Measurements from ENCODE around the gene SIGLEC15.
A peak's percentile ranks its signal among the peaks of the same experiment; 100 is the strongest.
"Not testable (repeated sequence)": the region's sequence is repeated elsewhere in the genome, so short reads cannot be mapped to it uniquely, and the experiment has no call there.

SIGLEC15 gene

DNA sequence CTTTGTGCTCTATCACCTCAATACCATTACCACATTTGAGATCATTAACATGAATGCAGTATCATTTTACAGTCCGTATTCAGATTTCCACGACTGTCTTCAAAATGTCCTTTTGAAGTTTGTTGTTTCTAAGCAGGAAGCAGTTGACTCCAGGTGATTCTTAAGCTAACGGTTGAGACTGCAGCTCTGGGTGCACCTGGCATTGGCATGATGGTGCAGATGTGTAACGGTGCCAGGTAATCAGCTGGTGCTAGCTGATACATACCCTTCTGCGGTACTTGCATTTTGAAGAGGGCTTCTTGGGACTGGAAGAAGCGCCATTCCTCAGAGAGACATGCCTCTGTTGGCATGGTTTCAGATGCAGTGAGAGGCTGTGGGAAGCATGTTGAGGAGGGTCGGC is 19.5 kb downstream of the SIGLEC15 start:
- no peak for DNase-seq (ENCODE audit: low read depth in 2 of 2)

DNA sequence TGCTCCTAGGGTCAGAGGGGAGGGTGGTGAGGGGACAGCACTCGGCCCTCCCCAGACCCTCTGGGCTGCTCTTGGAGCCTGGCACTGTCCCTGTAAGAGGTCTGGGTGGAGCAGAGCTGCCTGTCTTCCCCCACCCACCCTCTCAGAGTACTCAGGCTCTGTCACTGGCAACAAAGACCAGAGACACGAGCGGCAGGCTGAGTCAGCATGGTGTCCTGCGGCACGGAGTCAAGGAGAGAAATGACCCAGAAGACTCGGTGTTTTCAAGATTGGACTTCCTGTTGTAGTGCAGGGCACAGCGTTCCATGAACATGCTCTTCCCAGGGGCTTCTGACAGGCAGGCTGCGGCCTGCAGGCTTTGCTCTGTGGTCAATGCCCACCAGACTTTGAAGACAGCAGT is 19.9 kb downstream of the SIGLEC15 start:
- no peak for DNase-seq (ENCODE audit: low read depth in 2 of 2)

- DNase-seq (ENCODE audit: low read depth in 2 of 2), result no peak
Observed at GRCh38 chr18:45847119-45847518, 21.6 kb downstream of the SIGLEC15 start.

- not testable (repeated sequence) for DNase-seq (ENCODE audit: low read depth in 2 of 2)
Observed at GRCh38 chr18:45848643-45849042, 23.2 kb downstream of the SIGLEC15 start.

DNA sequence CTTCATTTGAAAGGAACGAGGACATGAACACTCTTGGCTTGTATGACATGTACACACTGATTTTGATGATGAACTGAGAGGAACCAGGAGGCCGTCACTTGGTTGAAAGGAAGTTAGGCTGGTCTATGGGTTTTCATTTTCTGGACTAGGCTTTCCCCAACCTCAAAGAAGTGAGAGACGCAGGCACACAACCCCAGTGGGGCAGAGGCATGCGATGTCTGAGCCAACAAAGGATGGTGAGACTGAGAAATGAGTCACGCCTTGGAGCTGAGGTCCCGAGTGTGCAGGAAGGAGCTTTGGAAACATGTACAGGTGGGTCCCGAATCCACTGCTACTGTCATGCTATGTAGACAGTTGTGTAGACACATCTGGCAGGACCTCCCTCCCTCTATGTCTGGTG is 24.1 kb downstream of the SIGLEC15 start:
- DNase-seq (ENCODE audit: low read depth in 2 of 2), result no peak

DNA sequence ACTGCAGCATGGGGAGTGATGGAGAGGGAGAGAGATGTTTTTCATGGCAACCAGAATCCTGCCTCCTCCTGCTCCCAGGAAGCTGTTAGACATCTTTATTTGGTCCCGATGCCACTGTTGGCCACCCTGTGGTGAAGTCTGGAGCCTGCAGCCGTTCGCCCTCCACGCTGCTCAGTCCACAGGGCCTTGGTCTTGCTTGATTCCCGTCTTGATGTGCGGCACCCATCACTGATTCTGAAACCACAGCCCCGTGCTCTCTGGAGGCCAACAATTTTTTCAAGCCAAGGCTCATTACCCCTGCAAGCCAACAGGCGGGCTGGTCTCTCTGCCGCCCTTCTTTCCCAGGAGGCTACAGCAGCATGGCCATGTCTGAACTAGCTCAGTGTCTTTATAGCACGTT is 24.5 kb downstream of the SIGLEC15 start:
- no peak for DNase-seq (ENCODE audit: low read depth in 2 of 2)

DNA sequence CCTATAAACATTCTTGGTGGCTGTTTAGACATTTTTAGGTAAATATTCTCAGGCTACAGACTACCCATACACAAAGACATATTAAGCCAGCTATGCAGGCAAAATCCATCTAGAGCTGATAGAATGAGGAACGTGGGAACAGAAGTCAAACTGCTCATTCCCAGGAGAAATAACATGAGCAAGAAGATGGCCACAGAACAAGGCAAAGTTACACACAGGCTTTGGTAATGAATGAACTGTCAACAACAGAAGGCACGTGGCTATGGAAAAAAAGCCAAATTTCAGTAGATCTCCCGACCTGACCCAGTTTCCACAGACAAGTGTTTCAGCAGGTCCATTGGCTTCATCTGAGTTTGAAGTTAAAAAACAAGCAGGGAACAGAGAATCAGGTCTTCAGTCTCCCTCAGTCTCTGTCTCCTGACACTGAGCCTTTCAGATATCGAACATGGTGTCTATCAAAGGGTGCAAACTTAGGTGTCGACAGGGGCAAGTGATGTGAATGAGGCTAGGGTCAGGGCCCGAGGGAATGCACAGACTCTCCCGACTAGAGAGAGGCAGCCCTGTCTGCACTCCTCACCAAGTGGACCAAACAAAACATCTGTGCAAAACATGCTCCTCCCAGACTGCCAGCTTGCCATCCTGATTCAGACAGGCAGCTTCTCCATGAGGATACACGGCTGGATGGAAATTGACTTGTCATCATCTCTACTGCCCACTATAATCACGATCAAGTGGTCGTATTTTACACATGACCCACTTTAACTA is 25.9 kb downstream of the SIGLEC15 start:
- no peak for DNase-seq (ENCODE audit: low read depth in 2 of 2)

DNA sequence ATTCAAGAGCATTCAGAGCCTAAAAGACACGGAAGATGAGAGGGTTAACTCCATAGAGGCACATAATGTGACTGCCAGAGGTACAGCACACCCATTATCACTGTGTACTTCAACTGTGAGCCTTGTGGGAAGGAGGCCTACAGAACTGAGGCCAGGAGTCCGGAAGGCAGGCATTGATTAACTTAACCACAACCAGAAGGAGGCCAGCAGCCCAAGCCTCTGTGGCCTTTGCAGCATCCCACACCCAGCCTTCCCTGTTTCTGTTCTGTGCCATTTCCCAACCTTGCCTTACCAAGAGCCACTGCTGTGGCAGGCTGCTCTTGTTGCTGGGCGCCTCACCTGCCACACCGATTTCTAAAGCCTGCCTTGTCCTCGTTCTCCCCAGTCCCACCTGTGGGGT is 27.2 kb downstream of the SIGLEC15 start:
- DNase-seq (ENCODE audit: low read depth in 2 of 2), result no peak

DNA sequence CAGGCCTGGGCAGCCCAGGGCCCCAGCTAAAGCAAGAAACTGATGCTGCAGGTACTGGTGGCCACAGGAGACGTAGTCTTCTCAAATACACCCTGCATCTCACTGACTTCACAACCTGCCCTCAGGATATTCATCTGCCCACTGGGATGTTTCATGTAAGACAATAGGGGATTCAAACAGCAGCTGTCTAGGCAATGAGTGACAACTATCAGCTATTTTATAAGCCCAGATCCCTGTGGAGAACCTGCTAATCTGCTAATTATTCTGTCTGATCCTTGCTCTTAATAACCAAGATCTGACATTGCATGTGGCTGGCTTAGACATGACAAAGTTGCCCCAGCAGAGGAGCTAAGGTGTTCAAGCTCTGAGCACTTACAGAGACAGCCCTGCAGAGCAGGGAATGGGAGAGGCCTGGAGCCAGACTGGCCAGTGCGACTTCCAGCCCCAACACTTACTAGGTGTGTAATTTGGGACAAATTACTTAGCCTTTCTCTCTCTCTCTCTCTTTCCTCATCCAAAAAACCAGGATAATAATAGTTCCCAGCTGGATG is 28.6 kb downstream of the SIGLEC15 start:
- DNase-seq (ENCODE audit: low read depth in 2 of 2), result no peak

- no peak for DNase-seq (ENCODE audit: low read depth in 2 of 2)
Observed at GRCh38 chr18:45856531-45856930, 31.1 kb downstream of the SIGLEC15 start.

GRCh38 chr18:45859334-45859733 is 33.9 kb downstream of the SIGLEC15 start:
- DNase-seq (ENCODE audit: low read depth in 2 of 2), result no peak

GRCh38 chr18:45860492-45860891 is 35.0 kb downstream of the SIGLEC15 start:
- DNase-seq (ENCODE audit: low read depth in 2 of 2), result no peak

DNA sequence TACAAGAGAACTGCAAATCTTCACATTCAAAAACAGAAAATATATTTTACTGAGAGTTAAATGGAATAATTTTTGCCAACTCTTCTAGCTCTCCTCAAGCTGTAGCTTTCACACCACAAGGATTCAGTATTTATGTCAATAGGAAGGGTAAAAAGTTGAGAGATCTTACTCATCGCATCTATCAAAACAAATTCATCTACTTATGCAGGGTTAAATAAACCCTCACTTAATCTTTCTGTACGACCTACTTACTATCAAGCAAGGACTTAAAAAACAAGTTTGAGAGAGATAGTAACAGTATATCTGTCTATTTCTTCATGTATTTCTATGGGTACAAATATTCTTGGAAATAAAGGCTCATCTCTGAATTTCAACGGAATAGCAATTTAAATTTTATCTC is 35.5 kb downstream of the SIGLEC15 start:
- DNase-seq (ENCODE audit: low read depth in 2 of 2), result no peak

DNA sequence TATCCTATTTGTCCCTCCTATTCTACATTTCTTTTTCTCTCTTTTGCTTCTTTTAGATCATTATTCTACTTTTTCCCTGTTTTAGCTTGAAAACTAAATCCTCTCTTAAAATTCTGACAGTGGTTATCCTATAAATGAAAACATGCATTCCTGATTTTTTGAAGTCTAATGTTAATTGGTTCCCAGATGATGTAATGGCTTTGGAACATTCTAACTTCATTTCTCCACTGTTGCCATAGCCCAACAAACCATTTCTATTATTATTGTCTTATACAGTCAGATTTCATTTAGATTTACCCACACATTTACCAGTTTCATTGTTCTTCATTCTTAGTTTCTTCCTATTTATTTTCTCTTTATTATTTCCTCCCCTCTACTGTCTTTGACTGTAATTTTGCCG is 36.5 kb downstream of the SIGLEC15 start:
- DNase-seq (ENCODE audit: low read depth in 2 of 2), result no peak

GRCh38 chr18:45863469-45863868 is 38.0 kb downstream of the SIGLEC15 start:
- DNase-seq (ENCODE audit: low read depth in 2 of 2), result no peak

GRCh38 chr18:45864081-45864480 is 38.6 kb downstream of the SIGLEC15 start:
- no peak for DNase-seq (ENCODE audit: low read depth in 2 of 2)

DNA sequence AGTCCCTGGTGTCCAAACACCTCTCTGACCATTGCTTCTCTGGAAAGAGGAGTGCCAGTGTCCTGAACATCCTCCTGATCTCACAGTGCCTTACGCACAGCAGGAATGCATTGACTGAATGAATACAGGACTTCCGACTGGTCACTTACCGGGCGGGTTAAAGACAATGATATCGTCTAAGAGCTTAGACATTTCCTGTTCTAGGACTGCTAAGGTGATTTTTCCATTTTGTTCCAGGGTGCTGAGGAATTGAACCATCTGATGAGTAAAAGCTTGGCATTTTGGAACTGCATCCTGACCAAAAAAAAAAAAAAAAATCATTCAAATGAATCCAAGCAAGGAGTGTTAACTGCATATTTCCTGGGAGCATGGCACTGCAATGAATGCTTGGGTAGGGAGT is 40.0 kb downstream of the SIGLEC15 start:
- DNase-seq (ENCODE audit: low read depth in 2 of 2), result no peak

GRCh38 chr18:45870419-45870818 is 44.9 kb downstream of the SIGLEC15 start:
- DNase-seq (ENCODE audit: low read depth in 2 of 2), result no peak

DNA sequence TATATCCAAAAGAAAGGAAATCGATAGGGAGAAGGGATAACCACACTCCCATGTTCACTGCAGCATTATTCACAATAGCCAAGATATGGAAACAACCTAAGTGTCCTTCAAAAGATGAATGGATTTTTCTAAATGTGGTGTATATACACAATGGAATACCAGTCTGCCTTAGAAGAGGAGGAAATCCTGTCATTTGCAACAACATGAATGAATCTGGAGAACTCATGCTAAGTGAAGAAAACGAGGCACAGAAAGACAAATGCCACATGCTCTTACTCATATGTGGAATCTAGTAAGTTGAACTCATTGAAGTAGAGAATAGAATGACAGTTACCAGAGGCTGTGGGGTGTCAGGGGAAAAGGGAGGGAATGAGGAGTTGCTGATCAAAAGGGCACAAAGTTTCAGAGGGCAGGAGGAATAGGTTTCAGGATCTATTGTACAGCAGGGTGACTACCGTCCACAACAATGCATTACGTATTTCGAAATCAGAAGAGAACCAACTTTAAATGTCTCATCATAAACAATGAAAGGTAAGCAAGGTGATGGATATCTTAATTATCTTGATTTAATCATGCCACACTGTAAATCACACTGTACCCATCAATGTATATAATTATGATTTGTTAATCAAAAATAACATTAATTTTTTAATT is 46.1 kb downstream of the SIGLEC15 start:
- no peak for DNase-seq (ENCODE audit: low read depth in 2 of 2)

DNA sequence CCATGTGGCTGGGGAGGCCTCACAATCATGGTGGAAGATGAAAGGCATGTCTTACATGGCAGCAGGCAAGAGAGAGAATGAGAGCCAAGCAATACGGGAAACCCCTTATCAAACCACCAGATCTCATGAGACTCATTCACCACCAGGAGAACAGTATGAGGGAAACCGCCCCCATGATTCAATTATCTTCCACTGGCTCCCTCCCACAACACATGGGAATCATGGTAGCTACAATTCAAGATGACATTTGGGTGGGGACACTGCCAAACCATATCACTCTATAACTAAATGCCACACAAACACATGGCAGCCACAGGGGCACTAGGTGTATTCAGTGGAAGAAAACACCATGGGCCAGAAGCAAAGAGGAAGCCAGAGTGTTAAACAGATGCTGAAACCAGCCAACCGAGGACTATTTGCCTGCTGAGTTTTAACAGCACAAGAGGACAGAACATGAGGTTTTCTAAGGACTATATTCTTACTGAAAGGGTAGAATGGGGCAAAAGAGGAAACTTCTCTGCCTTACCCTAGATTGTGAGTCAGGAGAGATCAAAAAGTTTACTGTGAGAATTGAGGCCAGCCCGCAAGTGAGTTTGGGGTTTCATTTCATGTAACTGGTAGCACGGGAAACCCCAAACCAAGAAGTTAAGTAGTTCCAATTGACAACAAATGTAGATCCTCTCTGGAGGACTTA is 49.2 kb downstream of the SIGLEC15 start:
- peak; percentile 27 to 34 for DNase-seq (ENCODE audit: low read depth in 2 of 2)

- DNase-seq (ENCODE audit: low read depth in 2 of 2), result no peak
Observed at GRCh38 chr18:45876161-45876560, 50.7 kb downstream of the SIGLEC15 start.

GRCh38 chr18:45877403-45877802 is 51.9 kb downstream of the SIGLEC15 start:
- no peak for DNase-seq (ENCODE audit: low read depth in 2 of 2)

Measured in stimulated activated CD4-positive, alpha-beta T cell treated with anti-CD3 and anti-CD28 coated beads, Interleukin-1b, Interleukin-23, amount 100 ng/mL, for 4 hours (primary cell).